A673 (cell line): ENCODE data around the gene PRR5. TPM values are rescaled to one million over a fixed set of nuclear protein-coding genes. Genes with fewer than 3 reads are reported as not detected.

Source experiments
- BruUV-seq: library from RNA; stranded (reverse); fragments of 400-500 nt; replicated peaks from 2 replicates; lab custom pipeline; 2021; lab: Mats Ljungman, UMichigan
- CTCF ChIA-PET: fragments of 300-600 bp; sonication (Branson Sonifier 250); formaldehyde crosslinking; loops from one replicate; lab custom pipeline; 2022; ENCODE audit warnings: antibody characterized with exemption; lab: Charles Lee
- POLR2A ChIA-PET: fragments of 300-600 bp; sonication (Branson Sonifier 250); formaldehyde crosslinking; loops from one replicate; lab custom pipeline; 2022; ENCODE audit warnings: antibody characterized with exemption; ENCODE audit not compliant: low non-redundant PET; lab: Charles Lee
- DNase-seq: peaks from one replicate; pipeline ENCODE4 v3.0.0-alpha.2; 2015; ENCODE audit warnings: low spot score
- H3K27ac ChIP-seq: fragments of 200-600 bp; sonication (generic); 2 replicates; pipeline ENCODE4 v1.5.1; 2016; ENCODE audit warnings: mixed run types, low read depth, mild to moderate bottlenecking, mixed read lengths, antibody characterized with exemption, low read length; ENCODE audit not compliant: poor library complexity, severe bottlenecking
- H3K27me3 ChIP-seq: fragments of 200-600 bp; sonication (generic); replicated peaks from 2 replicates; pipeline ENCODE4 v1.6.1; 2017; ENCODE audit warnings: mixed run types, low read depth, mild to moderate bottlenecking, mixed read lengths, antibody characterized with exemption, low read length; ENCODE audit not compliant: insufficient read depth, poor library complexity
- H3K36me3 ChIP-seq: fragments of 200-600 bp; sonication (generic); 2 replicates; pipeline ENCODE4 v1.6.1; 2016; ENCODE audit warnings: mixed run types, mild to moderate bottlenecking, mixed read lengths, antibody characterized with exemption, low read length; ENCODE audit not compliant: insufficient read depth, poor library complexity, severe bottlenecking
- H3K4me1 ChIP-seq: fragments of 200-600 bp; sonication (generic); 2 replicates; pipeline ENCODE4 v1.6.1; 2017; ENCODE audit warnings: mixed run types, mild to moderate bottlenecking, mixed read lengths, antibody characterized with exemption, low read length; ENCODE audit not compliant: insufficient read depth, poor library complexity, severe bottlenecking
- H3K4me3 ChIP-seq: fragments of 200-600 bp; sonication (generic); 2 replicates; pipeline ENCODE4 v1.5.1; 2016; ENCODE audit warnings: low read depth, mixed run types, mild to moderate bottlenecking, mixed read lengths, low read length; ENCODE audit not compliant: poor library complexity, severe bottlenecking
- H3K9me3 ChIP-seq: fragments of 200-600 bp; sonication (generic); 2 replicates; pipeline ENCODE4 v1.6.1; 2016; ENCODE audit warnings: mixed run types, low read depth, mild to moderate bottlenecking, mixed read lengths, antibody characterized with exemption, low read length; ENCODE audit not compliant: poor library complexity, severe bottlenecking
- EZH2 ChIP-seq: fragments of 200-600 bp; sonication (generic); IDR thresholded peaks from 2 replicates; pipeline ENCODE4 v1.6.1; 2017; ENCODE audit warnings: borderline replicate concordance, low read depth, mild to moderate bottlenecking, mixed read lengths, antibody characterized with exemption, low read length; ENCODE audit not compliant: poor library complexity, severe bottlenecking
- intact Hi-C: fragments of 100-400 bp; cut with micrococcal nuclease; formaldehyde crosslinking; loops from one replicate; pipeline ENCODE4 v1.10.0; 2022; ENCODE audit not compliant: unreplicated experiment
- total RNA-seq: library from RNA; stranded (reverse); gene quantifications from 2 replicates; pipeline ENCODE4 v1.2.3, GENCODE V29; 2021
- TF ChIP-seq, protein P1 (sequence below): fragments of 300-800, 200-600 bp; sonication (generic); conservative IDR thresholded peaks from 2 replicates; pipeline ENCODE4 v1.5.1; 2017; ENCODE audit warnings: low read depth, mild to moderate bottlenecking, antibody characterized with exemption, low read length, moderate library complexity, mixed read lengths

PRR5 gene
- total RNA-seq, 1 experiment from 2014 or later, result 17.9 TPM

- TF ChIP-seq EZH2, result no peak
- TF ChIP-seq, protein P1, sequence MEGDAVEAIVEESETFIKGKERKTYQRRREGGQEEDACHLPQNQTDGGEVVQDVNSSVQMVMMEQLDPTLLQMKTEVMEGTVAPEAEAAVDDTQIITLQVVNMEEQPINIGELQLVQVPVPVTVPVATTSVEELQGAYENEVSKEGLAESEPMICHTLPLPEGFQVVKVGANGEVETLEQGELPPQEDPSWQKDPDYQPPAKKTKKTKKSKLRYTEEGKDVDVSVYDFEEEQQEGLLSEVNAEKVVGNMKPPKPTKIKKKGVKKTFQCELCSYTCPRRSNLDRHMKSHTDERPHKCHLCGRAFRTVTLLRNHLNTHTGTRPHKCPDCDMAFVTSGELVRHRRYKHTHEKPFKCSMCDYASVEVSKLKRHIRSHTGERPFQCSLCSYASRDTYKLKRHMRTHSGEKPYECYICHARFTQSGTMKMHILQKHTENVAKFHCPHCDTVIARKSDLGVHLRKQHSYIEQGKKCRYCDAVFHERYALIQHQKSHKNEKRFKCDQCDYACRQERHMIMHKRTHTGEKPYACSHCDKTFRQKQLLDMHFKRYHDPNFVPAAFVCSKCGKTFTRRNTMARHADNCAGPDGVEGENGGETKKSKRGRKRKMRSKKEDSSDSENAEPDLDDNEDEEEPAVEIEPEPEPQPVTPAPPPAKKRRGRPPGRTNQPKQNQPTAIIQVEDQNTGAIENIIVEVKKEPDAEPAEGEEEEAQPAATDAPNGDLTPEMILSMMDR, result no peak
- no peak for DNase-seq
- no peaks in the 10 kb centered on the region for H3K9me3 ChIP-seq
- peaks cover 4% of the 10 kb centered on the region for H3K4me1 ChIP-seq
- H3K27ac ChIP-seq, result no peak overlapping the region
- BruUV-seq, result no TSS peak
- H3K4me3 ChIP-seq, result no peak overlapping the region
- no peaks in the 10 kb centered on the region for H3K27me3 ChIP-seq
- CTCF ChIA-PET, result interaction anchor here (0.6 kb wide), 1 partner anchor 102 kb away, joined by 3 read pairs; no protein-coding TSS in a partner anchor
- H3K36me3 ChIP-seq, result no peaks in the 10 kb centered on the region
- POLR2A ChIA-PET, result no interaction called here
- intact Hi-C loops, result no loop called here
These were observed 2.4 kb downstream of the PRR5 start for GRCh38 chr22:44704159-44705021.

- ChIA-PET POLR2A (no interaction called here), CTCF (interaction anchor here (0.6 kb wide), 1 partner anchor 102 kb away, joined by 3 read pairs; no protein-coding TSS in a partner anchor)
- no TSS peak for BruUV-seq
- H3K4me3 ChIP-seq, result no peak overlapping the region
- no peak for DNase-seq
- no peak overlapping the region for H3K27ac ChIP-seq
- intact Hi-C loops, result no loop called here
- peaks cover 4% of the 10 kb centered on the region for H3K4me1 ChIP-seq
- no peaks in the 10 kb centered on the region for H3K27me3 ChIP-seq
- H3K9me3 ChIP-seq, result no peaks in the 10 kb centered on the region
- TF ChIP-seq EZH2, result no peak
- TF ChIP-seq, protein P1, result no peak
- H3K36me3 ChIP-seq, result no peaks in the 10 kb centered on the region
These were observed 3.0 kb downstream of the PRR5 start for GRCh38 chr22:44705022-44705297.

GRCh38 chr22:44706488-44706887 is 4.5 kb downstream of the PRR5 start:
- peaks cover 3% of the 10 kb centered on the region for H3K4me1 ChIP-seq
- no peaks in the 10 kb centered on the region for H3K9me3 ChIP-seq
- BruUV-seq, result no TSS peak
- DNase-seq, result no peak
- H3K27me3 ChIP-seq, result no peaks in the 10 kb centered on the region
- no peak overlapping the region for H3K4me3 ChIP-seq
- intact Hi-C loops, result no loop called here
- ChIA-PET POLR2A (no interaction called here), CTCF (no interaction called here)
- no peaks in the 10 kb centered on the region for H3K36me3 ChIP-seq
- no peak overlapping the region for H3K27ac ChIP-seq
- TF ChIP-seq, protein P1, result no peak
- no peak for TF ChIP-seq EZH2
